Hepatic stellate cell (primary cell): ENCODE measurements around the gene PCDHGB5.
A peak's percentile ranks its signal among the peaks of the same experiment; 100 is the strongest.
"Not testable (repeated sequence)": the region's sequence is repeated elsewhere in the genome, so short reads cannot be mapped to it uniquely, and the experiment has no call there.

ENCODE experiments used
- DNase-seq: peaks from one replicate; pipeline ENCODE4 v3.0.0; 2011; ENCODE audit warnings: low spot score

Gene PCDHGB5

GRCh38 chr5:141382469-141383294, 15.1 kb upstream of the PCDHGB5 start, which contains the start of gene PCDHGA7:
Gene PCDHGA7 (plus strand): TSS chr5:141382742. CDS start chr5:141382900, 158 bp downstream.
- DNase-seq, result peak; percentile 65

GRCh38 chr5:141383345-141383744, 14.4 kb upstream of the PCDHGB5 start:
- DNase-seq, result no peak

GRCh38 chr5:141384471-141385267, 13.1 kb upstream of the PCDHGB5 start:
- DNase-seq, result no peak

- not testable (repeated sequence) for DNase-seq
Observed at GRCh38 chr5:141387557-141388311, 10.0 kb upstream of the PCDHGB5 start, which contains the start of gene PCDHGB4. Gene PCDHGB4 (plus strand): TSS chr5:141387698. CDS start chr5:141387885, 187 bp downstream.

GRCh38 chr5:141388661-141389060, 9.1 kb upstream of the PCDHGB5 start:
- DNase-seq, result no peak

- no peak for DNase-seq
Observed at GRCh38 chr5:141389153-141390042, 8.3 kb upstream of the PCDHGB5 start.

GRCh38 chr5:141392429-141393198, 5.1 kb upstream of the PCDHGB5 start, which contains the start of gene PCDHGA8:
Gene PCDHGA8 (plus strand): TSS chr5:141392633. CDS start chr5:141392814, 181 bp downstream.
- DNase-seq, result peak; percentile 38

GRCh38 chr5:141393267-141393666, 4.5 kb upstream of the PCDHGB5 start:
- no peak for DNase-seq

- DNase-seq, result not testable (repeated sequence)
Observed at GRCh38 chr5:141394401-141395187, 3.2 kb upstream of the PCDHGB5 start.

GRCh38 chr5:141398608-141399007, 861 bp downstream of the PCDHGB5 start:
- no peak for DNase-seq

GRCh38 chr5:141399555-141400258, 2.0 kb downstream of the PCDHGB5 start:
- no peak for DNase-seq

GRCh38 chr5:141402553-141403243, 5.0 kb downstream of the PCDHGB5 start, which contains the start of gene PCDHGA9:
Gene PCDHGA9 (plus strand): TSS chr5:141402778. CDS start chr5:141402953, 175 bp downstream.
- peak; percentile 55 for DNase-seq

- DNase-seq, result no peak
Observed at GRCh38 chr5:141403387-141403786, 5.6 kb downstream of the PCDHGB5 start.

- not testable (repeated sequence) for DNase-seq
Observed at GRCh38 chr5:141407790-141408505, 10.2 kb downstream of the PCDHGB5 start, which contains the start of gene PCDHGB6. Gene PCDHGB6 (plus strand): TSS chr5:141408021. CDS start chr5:141408203, 182 bp downstream.

GRCh38 chr5:141409598-141410306, 12.0 kb downstream of the PCDHGB5 start:
- DNase-seq, result no peak

- DNase-seq, result no peak
Observed at GRCh38 chr5:141411575-141411974, 13.8 kb downstream of the PCDHGB5 start.
